ENCODE results near the gene RNF4. TPM values are rescaled to one million over a fixed set of nuclear protein-coding genes. Genes with fewer than 3 reads are reported as not detected.

The RNF4 gene
- 10 to 100 TPM; 33.2 to 49.0 (median 40.7) TPM for total RNA-seq

- WGBS, result under 1% methylated on average over 43 of the region's 74 CpGs
- TF ChIP-seq EP300 (IDR thresholded peaks at IDR 0.05), result no peak
- TF ChIP-seq POLR2A (IDR thresholded peaks at IDR 0.05; ENCODE audit: low read depth), result no peak
- TF ChIP-seq POLR2AphosphoS5 (IDR thresholded peaks at IDR 0.05), result peak; percentile 77 to 82
- no peak for TF ChIP-seq CTCF (IDR thresholded peaks at IDR 0.05)
- Histone ChIP-seq H3K4me3 (peak within 1 kb of the TSS; percentile 77 to 95 (median 88)), H3K27me3 (no peaks in the 10 kb centered on the region), H3K9me3 (no peaks in the 10 kb centered on the region), H3K36me3 (peaks cover 0 to 25% (median 17%) of the 10 kb centered on the region in 4 donors), H3K4me1 (peaks cover 22 to 56% (median 41%) of the 10 kb centered on the region in 4 donors), H3K27ac (replicated peaks in 1 of 4) (peak within 1 kb of the TSS; percentile 87 to 97 (median 94))
- intact Hi-C loops (cut with DNase I), result loop anchor here (5.0 kb wide), 2 partner anchors 51 to 69 kb away; partner anchors contain the start of genes CFAP99, FAM193A and ZFYVE28
- peak; percentile 99 for DNase-seq (ENCODE audit: extremely low spot score)
Measured at GRCh38 chr4:2468456-2469191, at the start of gene RNF4. Gene RNF4, plus strand, starts transcription at chr4:2469106. Its CDS starts 21,388 bp downstream, at chr4:2490494.

- H3K9me3 ChIP-seq, result no peaks in the 10 kb centered on the region
- no peaks in the 10 kb centered on the region for H3K36me3 ChIP-seq
- WGBS, result 54% methylated on average over 9 of the region's 9 CpGs
- no peak for TF ChIP-seq POLR2A (IDR thresholded peaks at IDR 0.05; ENCODE audit: low read depth)
- TF ChIP-seq POLR2AphosphoS5 (IDR thresholded peaks at IDR 0.05), result no peak
- TF ChIP-seq EP300 (IDR thresholded peaks at IDR 0.05), result no peak
- TF ChIP-seq CTCF (IDR thresholded peaks at IDR 0.05), result no peak
- no peak overlapping the region for H3K4me3 ChIP-seq
- peaks cover 13 to 35% (median 32%) of the 10 kb centered on the region in 4 donors for H3K4me1 ChIP-seq
- DNase-seq (ENCODE audit: extremely low spot score), result no peak
- intact Hi-C loops (cut with DNase I), result loop anchor here (5.0 to 10.0 kb wide), 4 partner anchors 47 to 545 kb away; partner anchors contain the start of genes GRK4, HAUS3, MXD4 and NOP14
- H3K27ac ChIP-seq (replicated peaks in 1 of 4), result no peak overlapping the region
- H3K27me3 ChIP-seq, result peaks cover 0 to 78% (median 13%) of the 10 kb centered on the region in 4 donors
Measured at GRCh38 chr4:2419814-2420213, 49.1 kb upstream of the RNF4 start.

- peaks cover 13 to 25% (median 21%) of the 10 kb centered on the region in 4 donors for H3K4me1 ChIP-seq
- H3K4me3 ChIP-seq, result no peak overlapping the region
- H3K36me3 ChIP-seq, result no peaks in the 10 kb centered on the region
- intact Hi-C loops (cut with DNase I), result no loop called here
- TF ChIP-seq EP300 (IDR thresholded peaks at IDR 0.05), result no peak
- no peak for TF ChIP-seq POLR2AphosphoS5 (IDR thresholded peaks at IDR 0.05)
- TF ChIP-seq POLR2A (IDR thresholded peaks at IDR 0.05; ENCODE audit: low read depth), result no peak
- TF ChIP-seq CTCF (IDR thresholded peaks at IDR 0.05), result no peak
- H3K27ac ChIP-seq (replicated peaks in 1 of 4), result no peak overlapping the region
- no peaks in the 10 kb centered on the region for H3K9me3 ChIP-seq
- WGBS, result 84% methylated on average over 6 of the region's 6 CpGs
- DNase-seq (ENCODE audit: extremely low spot score), result no peak
- H3K27me3 ChIP-seq, result peaks cover 0 to 69% (median 13%) of the 10 kb centered on the region in 4 donors
Measured at GRCh38 chr4:2421928-2422327, 47.0 kb upstream of the RNF4 start.

GRCh38 chr4:2423066-2423465, 45.8 kb upstream of the RNF4 start:
- peaks cover 0 to 68% (median 10%) of the 10 kb centered on the region in 4 donors for H3K27me3 ChIP-seq

More at GRCh38 chr4:2423066-2423465, 45.8 kb upstream of the RNF4 start:
- TF ChIP-seq CTCF (IDR thresholded peaks at IDR 0.05), result no peak
- no peak for TF ChIP-seq EP300 (IDR thresholded peaks at IDR 0.05)
- no peak for TF ChIP-seq POLR2A (IDR thresholded peaks at IDR 0.05; ENCODE audit: low read depth)
- TF ChIP-seq POLR2AphosphoS5 (IDR thresholded peaks at IDR 0.05), result no peak
- no peaks in the 10 kb centered on the region for H3K36me3 ChIP-seq
- no CpG with 5 or more reads among the region's 4 CpGs for WGBS
- H3K4me1 ChIP-seq, result peaks cover 7 to 13% (median 11%) of the 10 kb centered on the region in 4 donors
- H3K27ac ChIP-seq (replicated peaks in 1 of 4), result no peak overlapping the region
- DNase-seq (ENCODE audit: extremely low spot score), result no peak
- intact Hi-C loops (cut with DNase I), result no loop called here
- no peaks in the 10 kb centered on the region for H3K9me3 ChIP-seq
- no peak overlapping the region for H3K4me3 ChIP-seq
